COLO668 (cell line): ENCODE measurements around the gene IL20.
"Not testable (repeated sequence)": the region's sequence is repeated elsewhere in the genome, so short reads cannot be mapped to it uniquely, and the experiment has no call there.

Experiments used
- DNase-seq: peaks from one replicate; lab custom pipeline; 2025; ENCODE audit not compliant: unreplicated experiment; lab: John Stamatoyannopoulos, UW

Gene IL20

DNA sequence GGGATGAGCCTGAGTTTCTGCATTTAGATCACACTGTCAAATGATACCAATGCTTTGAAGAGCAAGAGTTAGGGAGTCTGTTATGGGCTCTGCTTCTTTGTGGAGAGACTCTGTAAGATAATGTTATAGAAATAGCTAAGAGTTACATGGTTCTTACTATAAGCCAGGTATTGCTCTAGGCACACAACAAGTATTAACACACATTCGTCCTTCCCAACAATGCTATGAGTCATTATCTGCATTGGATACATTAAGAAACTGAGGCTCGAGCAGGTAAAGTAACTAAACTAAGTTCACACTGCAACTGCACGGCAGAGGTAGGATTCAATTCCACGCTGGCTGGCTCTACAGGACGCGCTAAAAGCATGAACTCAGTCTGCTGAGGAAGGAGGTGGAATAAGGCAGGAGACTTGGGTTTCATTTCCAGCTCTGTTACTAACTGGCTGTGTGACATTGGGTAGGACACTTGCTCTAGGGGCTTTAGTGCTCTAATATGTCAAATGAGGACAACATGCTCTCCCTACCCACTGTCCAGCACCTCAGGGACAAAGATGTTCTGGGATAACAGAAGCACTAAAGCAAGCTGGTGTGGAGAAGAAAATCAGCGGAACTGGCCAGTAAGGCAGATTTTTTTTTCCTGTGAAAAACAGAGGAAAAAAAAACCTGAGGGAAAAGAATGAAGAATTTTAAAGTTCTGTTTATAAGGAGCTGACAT, 23.7 kb upstream of the IL20 start:
- no peak for DNase-seq

DNA sequence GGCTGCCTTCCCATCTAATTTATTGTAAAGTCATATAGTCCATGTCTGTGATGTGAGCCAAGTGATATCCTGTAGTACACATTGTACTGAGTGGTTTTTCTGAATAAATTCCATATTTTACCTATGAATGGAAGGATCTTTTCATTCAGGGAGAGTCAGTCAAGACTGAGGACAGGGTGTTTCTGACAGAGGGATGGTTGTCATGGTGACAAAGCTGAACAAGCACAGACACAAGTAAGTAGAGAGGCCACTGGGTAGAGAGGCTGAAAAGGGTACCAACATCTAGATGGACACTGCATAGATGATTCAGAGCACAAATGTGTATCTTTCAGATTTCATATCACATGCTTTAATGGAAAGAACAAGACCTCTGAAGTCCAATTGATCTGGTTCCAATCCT, 22.6 kb upstream of the IL20 start:
- DNase-seq, result no peak

DNA sequence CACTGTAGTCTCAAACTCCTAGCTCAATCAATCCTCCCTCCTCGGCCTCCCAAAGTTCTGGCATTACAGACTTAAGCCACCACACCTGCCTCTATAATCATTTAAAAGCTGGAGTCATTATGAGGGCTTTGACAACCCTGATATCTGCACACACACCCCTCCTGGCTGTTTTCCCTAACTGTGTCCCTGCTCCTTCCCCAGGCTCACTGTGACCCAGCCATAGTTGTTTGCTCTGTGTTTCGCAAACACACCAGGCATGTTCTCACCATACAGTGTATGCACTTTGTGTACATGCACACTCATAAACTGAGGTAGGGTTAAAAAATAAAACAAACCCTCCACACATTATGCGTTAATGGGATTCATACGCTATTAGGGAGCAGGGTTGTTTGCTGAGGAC, 21.8 kb upstream of the IL20 start:
- no peak for DNase-seq

DNA sequence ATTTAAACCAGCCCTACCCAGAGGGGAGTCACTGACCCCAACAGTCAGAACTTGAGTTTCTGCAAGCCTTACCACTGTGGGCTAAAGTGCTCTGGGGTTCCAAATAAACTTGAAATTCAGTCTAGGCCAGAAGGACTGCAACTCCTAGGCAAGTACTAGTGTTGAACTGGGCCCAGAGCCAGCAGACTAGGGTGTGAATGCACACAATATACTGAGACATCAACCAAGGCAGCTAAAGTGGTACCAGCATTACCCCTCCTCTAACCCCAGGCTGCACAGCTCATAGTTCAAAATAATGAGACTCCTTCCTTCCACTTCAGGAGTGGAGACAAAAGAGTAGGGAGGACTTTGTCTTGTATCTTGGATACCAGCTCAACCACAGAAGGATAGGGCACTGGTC, 18.9 kb upstream of the IL20 start:
- DNase-seq, result no peak

DNA sequence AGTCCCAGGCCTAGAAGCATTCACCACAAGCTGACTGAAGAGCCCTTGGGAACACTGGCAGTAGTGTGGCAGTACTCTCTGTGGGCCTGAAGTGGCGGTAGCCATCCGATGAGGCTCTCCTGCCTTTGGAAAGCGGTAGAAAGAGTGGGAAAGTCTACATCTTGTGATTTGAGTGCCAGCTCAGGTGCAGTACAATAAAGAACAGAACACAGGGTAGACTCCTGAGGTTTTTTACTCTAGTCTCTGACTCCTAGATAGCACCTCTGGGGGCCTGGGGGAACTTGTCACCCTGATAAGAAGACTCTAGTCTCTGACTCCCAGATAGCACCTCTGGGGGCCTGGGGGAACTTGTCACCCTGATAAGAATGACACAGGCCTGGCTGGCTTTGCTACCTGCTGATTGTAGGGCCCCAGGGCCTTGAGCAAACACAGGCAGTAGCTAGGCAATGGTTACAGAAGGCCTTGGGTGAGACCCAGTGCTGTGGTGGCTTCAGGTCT, 18.0 kb upstream of the IL20 start:
- no peak for DNase-seq

DNA sequence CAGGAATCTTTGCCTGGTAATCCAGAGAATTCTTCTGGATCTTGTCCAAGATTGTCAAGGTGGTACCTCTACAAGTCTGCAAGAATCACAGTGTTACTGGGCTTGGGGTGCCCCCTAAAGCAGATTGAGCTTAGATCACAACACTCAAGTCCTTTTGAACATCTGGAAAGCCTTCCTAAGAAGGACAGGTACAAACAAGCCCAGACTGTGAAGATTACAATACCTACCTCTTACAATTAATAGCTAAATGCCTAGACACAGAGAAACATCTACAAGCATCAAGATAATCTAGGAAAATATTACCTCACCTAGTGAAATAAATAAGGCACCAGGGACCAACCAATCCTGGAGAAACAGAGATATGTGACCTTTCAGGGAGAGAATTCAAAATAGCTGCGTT, 17.5 kb upstream of the IL20 start:
- no peak for DNase-seq

DNA sequence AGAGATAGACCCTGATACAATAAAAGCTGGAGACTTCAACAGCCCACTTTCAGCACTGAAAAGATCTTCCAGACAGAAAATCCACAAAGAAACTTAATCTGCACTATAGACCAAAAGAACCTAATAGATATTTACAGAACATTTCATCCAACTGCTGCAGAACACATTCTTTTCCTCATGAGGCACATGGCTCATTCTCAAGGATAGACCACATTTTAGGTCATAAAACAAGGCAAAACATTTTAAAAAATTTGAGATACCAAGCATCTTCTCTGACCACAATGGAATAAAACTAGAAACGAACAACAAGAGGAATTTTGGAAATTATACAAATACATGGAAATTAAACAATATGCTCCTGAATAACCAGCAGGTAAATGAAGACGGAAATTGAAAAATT, 15.0 kb upstream of the IL20 start:
- no peak for DNase-seq

DNA sequence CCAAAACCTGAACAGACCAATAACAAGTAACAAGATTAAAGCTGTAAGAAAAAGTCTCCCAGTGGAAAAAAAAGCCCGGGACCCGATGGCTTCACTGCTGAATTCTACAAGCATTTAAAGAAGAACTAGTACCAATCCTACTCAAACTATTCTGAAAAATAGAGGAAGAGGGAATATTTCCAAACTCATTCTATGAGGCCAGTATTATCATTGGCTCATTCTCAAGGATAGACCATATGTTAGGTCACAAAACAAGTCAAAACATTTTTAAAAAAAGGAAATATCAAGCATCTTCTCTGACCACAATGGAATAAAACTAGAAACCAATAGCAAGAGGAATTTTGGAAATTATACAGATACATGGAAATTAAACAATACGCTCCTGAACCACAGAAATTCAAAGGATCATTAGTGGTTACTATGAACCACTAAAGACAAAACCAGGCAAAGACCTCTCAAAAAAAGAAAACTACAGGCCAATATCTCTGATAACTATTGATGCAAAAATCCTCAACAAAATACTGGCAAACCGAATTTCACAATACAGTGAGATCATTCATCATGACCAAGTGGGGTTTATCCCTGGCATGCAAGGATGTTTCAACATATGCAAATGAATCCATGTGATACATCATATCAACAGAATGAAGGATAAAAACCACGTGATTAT, 13.9 kb upstream of the IL20 start:
- no peak for DNase-seq

DNA sequence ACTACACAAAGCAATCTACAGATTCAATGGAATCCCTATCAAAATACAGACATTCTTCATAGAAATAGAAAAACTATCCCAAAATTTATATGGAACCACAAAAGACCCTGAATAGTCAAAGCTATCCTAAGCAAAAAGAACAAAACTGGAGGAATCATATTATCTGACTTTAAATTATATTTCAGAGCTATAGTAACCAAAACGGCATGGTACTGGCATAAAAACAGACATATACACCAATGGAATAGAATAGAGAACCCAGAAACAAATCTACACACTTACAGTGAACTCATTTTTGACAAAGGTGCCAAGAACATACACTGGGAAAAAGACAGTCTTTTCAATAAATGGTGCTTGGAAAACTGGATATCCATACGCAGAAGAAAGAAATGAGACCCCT, 12.8 kb upstream of the IL20 start:
- DNase-seq, result not testable (repeated sequence)

DNA sequence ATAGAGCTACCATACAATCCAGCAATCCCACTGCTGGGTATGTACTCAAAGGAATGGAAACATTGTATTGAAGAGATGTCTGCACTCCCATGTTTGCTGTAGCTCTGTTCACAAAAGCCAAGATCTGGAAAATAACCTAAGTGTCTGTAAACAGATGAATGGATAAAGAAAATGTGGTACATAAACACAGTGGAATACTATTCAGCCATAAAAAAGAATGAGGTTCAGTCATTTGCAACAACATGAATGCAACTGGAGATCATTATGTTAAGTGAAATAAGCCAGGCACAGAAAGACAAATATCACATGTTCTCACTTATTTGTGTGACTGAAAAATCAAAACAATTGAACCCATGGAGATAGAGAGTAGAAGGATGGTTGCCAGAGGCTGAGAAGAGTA, 11.7 kb upstream of the IL20 start:
- DNase-seq, result not testable (repeated sequence)

DNA sequence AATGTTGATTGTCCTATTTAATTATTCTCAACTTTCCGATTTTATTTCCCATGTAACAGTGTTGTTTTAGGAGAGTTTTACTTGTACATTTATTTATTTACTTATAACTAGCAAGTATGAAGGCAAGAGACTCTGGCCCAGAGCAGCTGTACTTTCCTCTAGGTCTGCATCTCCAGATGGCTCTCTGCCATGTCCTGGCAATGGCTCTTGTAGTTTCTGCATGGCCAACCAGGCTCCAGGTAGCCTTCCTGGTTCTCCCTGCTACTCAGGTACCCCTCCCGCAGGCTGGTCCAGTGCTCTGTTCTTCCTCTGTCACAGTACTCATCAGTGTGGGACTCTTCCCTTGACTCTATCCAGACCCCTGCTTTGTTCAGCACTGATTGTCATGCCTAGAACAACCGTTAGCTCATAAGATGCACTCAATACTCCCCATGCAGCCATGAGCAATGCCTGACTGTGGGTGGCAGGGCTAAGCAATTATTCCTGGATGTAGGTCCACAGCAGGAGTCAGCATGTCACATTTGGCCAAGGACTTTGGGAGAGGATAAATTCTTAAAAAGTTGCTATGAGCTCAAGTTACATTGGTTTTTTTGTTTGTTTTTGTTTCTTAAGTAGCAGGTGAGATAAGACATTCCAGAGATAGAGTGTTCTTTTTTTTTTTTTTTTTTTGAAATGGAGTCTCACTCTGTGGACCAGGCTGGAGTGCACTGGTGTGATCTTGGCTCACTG, 10.9 kb upstream of the IL20 start:
- no peak for DNase-seq

DNA sequence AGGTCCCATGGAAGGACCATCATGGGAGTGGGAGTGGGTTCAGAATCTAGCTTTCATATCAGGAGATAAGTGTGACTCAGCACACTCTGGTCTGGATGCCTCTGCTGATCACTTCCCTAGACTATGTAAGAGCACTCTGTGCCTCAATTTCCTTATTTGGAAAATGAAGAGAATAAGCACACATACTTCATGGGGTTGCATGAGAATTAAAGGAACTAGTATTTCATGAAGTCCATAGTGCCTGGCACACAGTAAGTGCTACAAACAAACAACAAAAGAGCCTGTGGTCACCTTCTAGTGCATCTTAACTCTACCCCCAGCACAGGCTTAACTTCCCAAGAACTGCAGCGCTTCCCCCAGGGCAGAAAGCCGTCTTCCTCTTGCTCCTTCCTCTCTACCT, 9.6 kb upstream of the IL20 start:
- DNase-seq, result no peak

DNA sequence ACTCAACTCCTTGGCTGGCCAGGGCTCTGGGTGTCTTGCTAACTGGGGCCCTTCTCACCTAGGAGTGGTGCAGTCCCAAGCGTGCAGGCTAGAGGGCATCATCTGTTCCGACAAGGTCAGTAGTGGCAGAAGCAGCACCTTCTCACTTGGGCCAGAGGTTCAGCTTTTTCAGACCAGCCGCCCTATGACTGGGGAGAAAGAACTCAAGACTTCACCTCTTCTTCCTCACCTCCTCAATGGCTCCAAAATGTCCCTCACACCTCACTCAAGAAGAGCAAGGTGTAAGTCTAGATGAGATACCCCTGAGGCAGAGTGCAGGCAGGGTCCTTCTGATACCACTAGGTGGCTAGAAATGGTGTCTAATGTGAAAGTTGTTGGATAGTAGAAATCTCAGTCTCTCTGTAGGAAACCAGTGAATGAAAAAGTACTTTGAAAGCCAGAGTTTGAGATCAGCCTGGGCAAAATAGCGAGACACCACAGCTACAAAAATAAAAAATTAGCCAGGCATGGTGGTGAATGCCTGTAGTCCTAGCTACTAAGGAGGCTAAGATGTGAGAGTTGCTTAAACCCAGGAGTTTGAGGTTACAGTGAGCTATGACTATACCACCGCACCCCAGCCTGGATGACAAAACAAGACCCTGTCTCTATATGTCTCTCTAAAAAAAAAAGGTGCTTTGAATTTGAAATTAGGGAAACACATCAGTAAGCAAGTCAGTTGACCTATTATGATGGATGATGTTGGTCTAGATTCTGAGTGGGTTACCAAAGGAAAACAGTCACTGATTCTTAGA, 8.6 kb upstream of the IL20 start:
- DNase-seq, result no peak

DNA sequence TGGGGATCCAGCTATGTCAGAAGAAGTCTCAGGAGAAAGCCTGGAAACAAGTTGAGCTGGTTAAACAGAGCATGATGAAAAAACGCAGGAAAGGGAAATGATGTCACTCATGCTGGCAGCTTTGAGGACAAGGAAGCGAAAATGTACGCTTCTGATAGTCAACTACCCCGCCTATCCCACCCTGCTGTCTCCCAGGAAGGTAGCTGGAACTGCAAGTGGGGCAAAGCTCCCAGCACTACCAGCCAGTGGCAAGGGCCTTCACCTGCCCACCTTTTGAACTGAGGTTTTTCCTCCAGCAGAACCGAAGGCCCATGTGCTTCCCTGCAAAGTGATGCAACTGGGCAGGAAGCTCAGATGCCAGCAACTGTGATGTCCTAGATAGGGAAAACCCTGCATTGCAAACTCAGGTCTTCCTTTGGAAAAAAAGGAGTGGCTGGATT, 6.3 kb upstream of the IL20 start:
- DNase-seq, result no peak

DNA sequence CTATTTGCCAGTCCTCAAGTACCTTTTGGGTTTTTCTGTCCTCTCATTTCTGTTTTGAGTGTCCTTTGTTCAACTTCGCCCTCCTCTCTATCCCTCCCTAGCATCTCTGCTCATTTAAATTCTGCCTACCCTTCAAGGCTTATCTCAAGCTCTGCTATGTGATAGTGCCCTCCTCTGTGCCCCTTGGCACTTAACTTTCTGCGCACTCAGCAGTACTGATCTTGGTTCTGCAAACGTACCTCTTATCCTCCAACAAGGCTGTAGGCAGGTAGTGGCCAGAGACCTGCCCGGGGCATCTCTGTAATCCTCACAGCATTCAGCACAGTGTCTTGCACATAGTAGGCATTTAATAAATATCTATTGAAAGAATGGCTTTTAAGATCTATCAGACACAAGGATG, 5.3 kb upstream of the IL20 start:
- DNase-seq, result no peak

DNA sequence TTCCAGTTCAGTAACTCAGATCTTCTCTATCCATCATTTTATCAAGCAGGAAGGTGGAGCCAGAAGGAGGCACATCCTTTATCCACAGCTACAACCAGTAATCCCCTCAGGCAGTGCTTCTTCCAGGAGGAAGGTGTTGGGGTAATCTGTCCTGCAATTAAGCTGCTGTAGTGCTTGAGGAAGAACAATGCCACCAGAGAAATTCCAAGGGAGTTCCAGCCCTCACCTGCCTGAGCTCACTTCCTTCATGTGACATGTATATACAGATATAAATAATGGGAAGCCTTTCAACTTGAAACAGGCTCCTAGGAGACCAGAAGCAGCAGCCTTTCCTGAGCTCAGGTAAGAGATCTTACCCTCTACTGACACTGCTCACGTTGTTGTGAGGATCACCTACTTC, 2.2 kb upstream of the IL20 start:
- no peak for DNase-seq

DNA sequence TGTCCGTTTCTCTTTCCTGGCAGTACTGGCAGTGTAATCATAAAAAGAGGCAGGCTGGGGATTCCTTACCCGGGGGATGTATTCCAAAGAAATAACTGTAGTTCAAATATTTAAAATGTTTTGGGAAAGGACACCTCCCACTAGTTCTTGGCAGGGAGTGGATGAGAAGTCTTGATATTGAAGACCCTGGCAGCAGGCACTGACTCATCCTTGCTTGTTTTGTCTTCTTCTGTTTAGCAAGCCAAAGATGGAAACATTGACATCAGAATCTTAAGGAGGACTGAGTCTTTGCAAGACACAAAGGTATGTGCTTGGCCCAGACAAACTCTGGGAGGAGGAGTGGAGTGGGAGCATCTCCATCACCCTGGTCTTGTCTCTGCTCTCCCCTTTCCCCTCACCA, 639 bp downstream of the IL20 start:
- DNase-seq, result no peak

DNA sequence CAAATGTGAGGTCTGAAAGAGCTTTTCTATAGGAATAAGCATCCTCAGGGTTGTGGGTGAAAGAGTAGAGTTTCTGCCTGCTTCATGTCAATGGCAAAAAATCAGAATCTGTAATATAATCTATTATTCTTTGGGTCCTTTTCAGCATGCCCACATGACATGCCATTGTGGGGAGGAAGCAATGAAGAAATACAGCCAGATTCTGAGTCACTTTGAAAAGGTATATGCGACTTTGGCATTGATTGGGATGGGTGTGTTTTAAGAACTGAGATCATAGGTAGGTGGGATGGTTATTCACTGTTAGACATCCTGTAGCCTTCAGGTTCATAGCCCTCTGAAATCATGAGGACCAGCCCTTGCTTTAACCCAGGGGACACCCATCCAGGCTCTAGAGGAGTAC, 1.8 kb downstream of the IL20 start:
- DNase-seq, result no peak

DNA sequence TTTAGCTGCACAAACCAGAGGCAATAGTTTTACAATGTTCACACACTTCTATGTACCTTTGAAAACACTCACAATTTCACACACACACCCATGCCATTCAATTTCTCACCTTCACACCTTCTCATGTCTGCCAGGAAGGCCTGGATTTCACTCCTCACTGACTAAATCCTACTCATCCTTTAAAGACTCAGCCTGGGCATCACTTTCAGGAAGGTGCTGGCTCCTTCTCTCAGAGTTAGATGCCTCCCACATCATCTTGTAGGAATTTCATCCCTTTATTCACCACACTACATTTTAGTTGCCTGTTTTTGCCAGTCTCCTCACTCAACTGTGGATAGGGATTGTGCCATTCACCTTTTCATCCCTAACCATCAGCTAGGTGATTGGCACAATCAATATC, 2.3 kb downstream of the IL20 start:
- no peak for DNase-seq

DNA sequence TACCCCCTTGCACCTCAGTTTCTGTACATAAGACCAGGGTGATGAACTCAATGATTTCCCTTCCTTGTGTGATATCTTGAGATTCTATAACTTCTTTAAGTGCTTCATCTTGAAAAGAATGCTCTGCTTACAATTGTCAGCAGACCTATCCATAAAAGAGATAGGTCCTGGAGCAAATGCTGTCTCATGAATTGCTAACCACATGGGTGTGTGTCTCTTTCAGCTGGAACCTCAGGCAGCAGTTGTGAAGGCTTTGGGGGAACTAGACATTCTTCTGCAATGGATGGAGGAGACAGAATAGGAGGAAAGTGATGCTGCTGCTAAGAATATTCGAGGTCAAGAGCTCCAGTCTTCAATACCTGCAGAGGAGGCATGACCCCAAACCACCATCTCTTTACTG, 2.8 kb downstream of the IL20 start:
- DNase-seq, result no peak

DNA sequence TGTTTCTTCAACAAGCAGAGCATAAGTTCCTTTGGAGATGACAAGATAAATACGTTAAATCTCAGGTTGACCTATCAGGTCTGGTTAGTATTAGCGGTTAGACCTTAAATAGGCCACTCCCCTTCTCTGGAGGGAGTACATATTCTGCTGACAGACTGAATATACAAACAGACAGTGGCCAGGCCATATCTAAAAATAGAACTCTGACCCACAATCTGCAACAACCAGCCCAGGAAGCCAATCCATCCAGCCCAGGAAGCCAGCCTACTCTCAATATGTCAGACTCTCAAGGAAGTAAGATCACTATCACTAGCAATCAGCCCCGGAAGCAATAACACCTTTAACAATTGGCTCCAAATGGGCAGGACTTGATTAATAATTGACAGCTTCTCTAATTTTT, 6.7 kb downstream of the IL20 start:
- no peak for DNase-seq
